SK-N-SH (cell line): Measurements from ENCODE around the gene BARHL2. TPM values are rescaled to one million over a fixed set of nuclear protein-coding genes. Genes with fewer than 3 reads are reported as not detected.

ENCODE experiments used
- CTCF ChIA-PET: fragments of 300-600, 350-600 bp; formaldehyde crosslinking; extraction: SDS; loops from one replicate; lab custom pipeline; 2021; lab: Yijun Ruan, JAX
- POLR2A ChIA-PET: fragments of 350-600 bp; sonication (Branson Sonifier 250); formaldehyde crosslinking; extraction: SDS; loops from one replicate; lab custom pipeline; 2020; ENCODE audit warnings: antibody characterized with exemption, inconsistent platforms; lab: Yijun Ruan, JAX
- DNase-seq: peaks from one replicate; pipeline ENCODE4 v3.0.0; 2012
- H2AFZ ChIP-seq: fragments of 200-600 bp; sonication (generic); 2 replicates; pipeline ENCODE4 v1.8.1; 2016; ENCODE audit warnings: antibody characterized with exemption, mild to moderate bottlenecking, low read depth
- H3F3A ChIP-seq: fragments of 200-600 bp; sonication (generic); replicated peaks from 2 replicates; pipeline ENCODE3; 2016; ENCODE audit warnings: antibody characterized with exemption, mild to moderate bottlenecking; ENCODE audit not compliant: insufficient read depth
- H3K27ac ChIP-seq, 2 experiments: fragments of 200-500 bp in 1 of 2; fragments of 200-600 bp in 1 of 2; sonication (Bioruptor generic) in 1 of 2; sonication (generic), shearing (Covaris generic) in 1 of 2; 2 replicates each; pipeline versions ENCODE4 v1.5.1 to v1.6.1; 2014 to 2016; ENCODE audit warnings: low read depth in 2 of 2, inconsistent platforms in 1 of 2, low read length in 1 of 2, mild to moderate bottlenecking in 1 of 2, mixed read lengths in 1 of 2
- H3K27me3 ChIP-seq: fragments of 200-600 bp; sonication (generic), shearing (Covaris generic); 2 replicates; pipeline ENCODE4 v1.6.1; 2016; ENCODE audit warnings: mixed run types; ENCODE audit not compliant: insufficient read depth
- H3K36me3 ChIP-seq, 2 experiments: fragments of 200-500 bp in 1 of 2; fragments of 200-600 bp in 1 of 2; sonication (Bioruptor generic) in 1 of 2; sonication (generic) in 1 of 2; replicated peaks in 1 of 2; 2 replicates each; pipeline versions ENCODE3 to v1.5.1; 2014 to 2016; ENCODE audit warnings: low read length in 1 of 2, mild to moderate bottlenecking in 1 of 2; ENCODE audit not compliant: insufficient read depth in 2 of 2, control insufficient read depth in 1 of 2
- H3K4me1 ChIP-seq, 2 experiments: fragments of 200-500 bp in 1 of 2; fragments of 200-600 bp in 1 of 2; sonication (Bioruptor generic) in 1 of 2; sonication (generic), shearing (Covaris generic) in 1 of 2; 2 replicates each; pipeline versions ENCODE4 v1.5.1 to v1.6.1; 2014 to 2016; ENCODE audit warnings: low read depth in 1 of 2, low read length in 1 of 2, mixed run types in 1 of 2; ENCODE audit not compliant: insufficient read depth in 2 of 2, control insufficient read depth in 1 of 2
- H3K4me2 ChIP-seq: fragments of 200-600 bp; sonication (generic), shearing (Covaris generic); 2 replicates; pipeline ENCODE4 v1.6.1; 2017; ENCODE audit warnings: mixed run types
- H3K4me3 ChIP-seq, 2 experiments: fragments of 200-500 bp in 1 of 2; fragments of 200-600 bp in 1 of 2; sonication (Bioruptor generic) in 1 of 2; sonication (generic), shearing (Covaris generic) in 1 of 2; 2 replicates each; pipeline versions ENCODE4 v1.5.1 to v1.8.1; 2014 to 2016; ENCODE audit warnings: low read depth in 2 of 2, inconsistent platforms in 1 of 2, low read length in 1 of 2, mild to moderate bottlenecking in 1 of 2, mixed read lengths in 1 of 2, moderate library complexity in 1 of 2
- H3K79me2 ChIP-seq: fragments of 200-600 bp; sonication (generic); 2 replicates; pipeline ENCODE4 v1.8.1; 2017; ENCODE audit warnings: mild to moderate bottlenecking; ENCODE audit not compliant: insufficient read depth
- H3K9ac ChIP-seq: fragments of 200-600 bp; sonication (generic); 2 replicates; pipeline ENCODE4 v1.6.1; 2017; ENCODE audit warnings: mixed run types
- H3K9me2 ChIP-seq: fragments of 200-600 bp; sonication (generic); 2 replicates; pipeline ENCODE4 v1.6.1; 2017; ENCODE audit warnings: mixed run types
- H3K9me3 ChIP-seq: fragments of 200-600 bp; sonication (generic); 2 replicates; pipeline ENCODE4 v1.6.1; 2017; ENCODE audit warnings: mixed run types, mild to moderate bottlenecking, moderate library complexity
- H4K20me1 ChIP-seq: fragments of 200-600 bp; sonication (generic); 2 replicates; pipeline ENCODE4 v1.6.1; 2017; ENCODE audit warnings: mild to moderate bottlenecking, mixed run types; ENCODE audit not compliant: insufficient read depth
- CHD2 ChIP-seq: fragments of 150-350 bp; IDR thresholded peaks from 2 replicates; pipeline ENCODE4 v1.6.1; 2018; ENCODE audit warnings: low read length; ENCODE audit not compliant: partially characterized antibody
- EP300 ChIP-seq, 2 experiments: IDR thresholded peaks; 2 replicates each; pipeline versions ENCODE4 v1.4.0 to v1.6.1; 2012; ENCODE audit warnings: borderline replicate concordance in 1 of 2, low read depth in 1 of 2, low read length in 1 of 2
- EZH2phosphoT487 ChIP-seq: fragments of 200-600 bp; sonication (generic); IDR thresholded peaks from 2 replicates; pipeline ENCODE4 v1.6.1; 2017; ENCODE audit warnings: low read depth, mixed run types, mild to moderate bottlenecking, antibody characterized with exemption, moderate library complexity, borderline replicate concordance
- FOSL2 ChIP-seq: IDR thresholded peaks from 2 replicates; pipeline ENCODE4 v1.4.0; 2012; ENCODE audit warnings: low read depth, mild to moderate bottlenecking, moderate library complexity, borderline replicate concordance
- GATA2 ChIP-seq: sonication (generic); formaldehyde crosslinking; IDR thresholded peaks from 2 replicates; pipeline ENCODE4 v1.5.0; 2020; ENCODE audit warnings: mild to moderate bottlenecking, missing genetic modification reagents
- MXI1 ChIP-seq: IDR thresholded peaks from 2 replicates; pipeline ENCODE4 v1.6.1; 2012; ENCODE audit warnings: mild to moderate bottlenecking, low read depth, low read length, improper control_type of control experiment
- NFIC ChIP-seq: IDR thresholded peaks from 2 replicates; pipeline ENCODE4 v1.4.0; 2012; ENCODE audit warnings: borderline replicate concordance
- POLR2AphosphoS5 ChIP-seq: IDR thresholded peaks from 2 replicates; pipeline ENCODE4 v1.6.1; 2012; ENCODE audit warnings: low read depth, low read length
- RCOR1 ChIP-seq: fragments of 150-350 bp; IDR thresholded peaks from 2 replicates; pipeline ENCODE4 v1.6.1; 2017; ENCODE audit warnings: antibody characterized with exemption, low read length
- TAF1 ChIP-seq: IDR thresholded peaks from 2 replicates; pipeline ENCODE4 v1.6.1; 2012; ENCODE audit warnings: low read depth, mild to moderate bottlenecking, low read length, moderate library complexity, borderline replicate concordance
- TEAD4 ChIP-seq: IDR thresholded peaks from 2 replicates; pipeline ENCODE4 v1.4.0; 2012; ENCODE audit warnings: mild to moderate bottlenecking, borderline replicate concordance; ENCODE audit not compliant: insufficient read depth
- polyA plus RNA-seq, 3 experiments: library from polyadenylated mRNA; depleted of rRNA; stranded (reverse); fragments of >200 nt; gene quantifications; 2 replicates each; pipeline ENCODE4 v1.2.3, GENCODE V29; 2012
- TF ChIP-seq, protein P1 (sequence below): IDR thresholded peaks from 2 replicates; pipeline ENCODE4 v1.4.0; 2012; ENCODE audit warnings: low read depth, borderline replicate concordance
- TF ChIP-seq, protein P2 (sequence below): fragments of 150-350 bp; IDR thresholded peaks from 2 replicates; pipeline ENCODE4 v1.6.1; 2017; ENCODE audit warnings: antibody characterized with exemption, low read length, low read depth, borderline replicate concordance
- TF ChIP-seq, protein P3 (sequence below): IDR thresholded peaks from 2 replicates; pipeline ENCODE4 v1.4.0; 2012; ENCODE audit warnings: low read depth
- TF ChIP-seq, protein P4 (sequence below): IDR thresholded peaks from 2 replicates; pipeline ENCODE4 v1.6.1; 2012; ENCODE audit warnings: mild to moderate bottlenecking, low read depth, low read length, moderate library complexity

The BARHL2 gene
- polyA plus RNA-seq, 1 of the 3 experiments (the other 2 are of a cell fraction), result not detected

DNA sequence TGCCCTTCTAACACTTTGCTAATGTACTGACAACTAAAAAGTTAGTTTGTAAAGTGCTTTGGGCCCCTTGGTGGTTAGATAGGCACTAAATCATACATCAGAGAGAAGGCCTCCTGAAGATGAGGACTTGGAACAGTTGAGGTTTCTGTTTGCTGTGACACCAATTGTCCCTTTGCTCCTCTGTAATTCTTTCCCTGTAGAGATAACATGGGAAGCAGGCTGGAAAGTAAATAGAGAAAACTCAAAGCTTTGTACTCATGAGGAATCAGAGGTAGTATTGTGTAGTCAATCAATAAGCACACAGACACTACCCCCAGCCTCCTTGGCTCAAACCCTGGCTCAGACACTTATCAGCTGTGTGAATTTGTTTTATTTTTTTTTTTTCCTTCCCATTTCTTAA lies 31.6 kb upstream of the BARHL2 start:
- Histone ChIP-seq H3K27ac (no peak overlapping the region), H3K9me3 (no peaks in the 10 kb centered on the region), H4K20me1 (no peaks in the 10 kb centered on the region), H3K4me1 (no peaks in the 10 kb centered on the region), H3K9me2 (no peaks in the 10 kb centered on the region), H3K4me3 (no peak overlapping the region), H3K4me2 (no peak overlapping the region), H2AFZ (no peak overlapping the region), H3K27me3 (peaks cover 16% of the 10 kb centered on the region), H3K9ac (no peak overlapping the region), H3F3A (no peaks in the 10 kb centered on the region), H3K36me3 (no peaks in the 10 kb centered on the region), H3K79me2 (no peaks in the 10 kb centered on the region)
- ChIA-PET POLR2A (no interaction called here), CTCF (interaction anchor here (1.2 kb wide), 1 partner anchor 27 kb away, joined by 3 read pairs; no protein-coding TSS in a partner anchor)
- TF ChIP-seq EP300 (IDR thresholded peaks at IDR 0.05; ENCODE audit: borderline replicate concordance in 1 of 2, low read depth in 1 of 2, low read length in 1 of 2), result no peak
- no peak for TF ChIP-seq RCOR1
- TF ChIP-seq POLR2AphosphoS5, result no peak
- TF ChIP-seq EZH2phosphoT487, result no peak
- no peak for TF ChIP-seq TAF1
- TF ChIP-seq FOSL2, result no peak
- TF ChIP-seq, protein P1, sequence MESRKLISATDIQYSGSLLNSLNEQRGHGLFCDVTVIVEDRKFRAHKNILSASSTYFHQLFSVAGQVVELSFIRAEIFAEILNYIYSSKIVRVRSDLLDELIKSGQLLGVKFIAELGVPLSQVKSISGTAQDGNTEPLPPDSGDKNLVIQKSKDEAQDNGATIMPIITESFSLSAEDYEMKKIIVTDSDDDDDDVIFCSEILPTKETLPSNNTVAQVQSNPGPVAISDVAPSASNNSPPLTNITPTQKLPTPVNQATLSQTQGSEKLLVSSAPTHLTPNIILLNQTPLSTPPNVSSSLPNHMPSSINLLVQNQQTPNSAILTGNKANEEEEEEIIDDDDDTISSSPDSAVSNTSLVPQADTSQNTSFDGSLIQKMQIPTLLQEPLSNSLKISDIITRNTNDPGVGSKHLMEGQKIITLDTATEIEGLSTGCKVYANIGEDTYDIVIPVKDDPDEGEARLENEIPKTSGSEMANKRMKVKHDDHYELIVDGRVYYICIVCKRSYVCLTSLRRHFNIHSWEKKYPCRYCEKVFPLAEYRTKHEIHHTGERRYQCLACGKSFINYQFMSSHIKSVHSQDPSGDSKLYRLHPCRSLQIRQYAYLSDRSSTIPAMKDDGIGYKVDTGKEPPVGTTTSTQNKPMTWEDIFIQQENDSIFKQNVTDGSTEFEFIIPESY, result no peak
- TF ChIP-seq, protein P2, sequence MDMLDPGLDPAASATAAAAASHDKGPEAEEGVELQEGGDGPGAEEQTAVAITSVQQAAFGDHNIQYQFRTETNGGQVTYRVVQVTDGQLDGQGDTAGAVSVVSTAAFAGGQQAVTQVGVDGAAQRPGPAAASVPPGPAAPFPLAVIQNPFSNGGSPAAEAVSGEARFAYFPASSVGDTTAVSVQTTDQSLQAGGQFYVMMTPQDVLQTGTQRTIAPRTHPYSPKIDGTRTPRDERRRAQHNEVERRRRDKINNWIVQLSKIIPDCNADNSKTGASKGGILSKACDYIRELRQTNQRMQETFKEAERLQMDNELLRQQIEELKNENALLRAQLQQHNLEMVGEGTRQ, result no peak
- TF ChIP-seq MXI1, result no peak
- TF ChIP-seq NFIC, result no peak
- TF ChIP-seq, protein P3, sequence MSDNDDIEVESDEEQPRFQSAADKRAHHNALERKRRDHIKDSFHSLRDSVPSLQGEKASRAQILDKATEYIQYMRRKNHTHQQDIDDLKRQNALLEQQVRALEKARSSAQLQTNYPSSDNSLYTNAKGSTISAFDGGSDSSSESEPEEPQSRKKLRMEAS, result no peak
- TF ChIP-seq, protein P4, sequence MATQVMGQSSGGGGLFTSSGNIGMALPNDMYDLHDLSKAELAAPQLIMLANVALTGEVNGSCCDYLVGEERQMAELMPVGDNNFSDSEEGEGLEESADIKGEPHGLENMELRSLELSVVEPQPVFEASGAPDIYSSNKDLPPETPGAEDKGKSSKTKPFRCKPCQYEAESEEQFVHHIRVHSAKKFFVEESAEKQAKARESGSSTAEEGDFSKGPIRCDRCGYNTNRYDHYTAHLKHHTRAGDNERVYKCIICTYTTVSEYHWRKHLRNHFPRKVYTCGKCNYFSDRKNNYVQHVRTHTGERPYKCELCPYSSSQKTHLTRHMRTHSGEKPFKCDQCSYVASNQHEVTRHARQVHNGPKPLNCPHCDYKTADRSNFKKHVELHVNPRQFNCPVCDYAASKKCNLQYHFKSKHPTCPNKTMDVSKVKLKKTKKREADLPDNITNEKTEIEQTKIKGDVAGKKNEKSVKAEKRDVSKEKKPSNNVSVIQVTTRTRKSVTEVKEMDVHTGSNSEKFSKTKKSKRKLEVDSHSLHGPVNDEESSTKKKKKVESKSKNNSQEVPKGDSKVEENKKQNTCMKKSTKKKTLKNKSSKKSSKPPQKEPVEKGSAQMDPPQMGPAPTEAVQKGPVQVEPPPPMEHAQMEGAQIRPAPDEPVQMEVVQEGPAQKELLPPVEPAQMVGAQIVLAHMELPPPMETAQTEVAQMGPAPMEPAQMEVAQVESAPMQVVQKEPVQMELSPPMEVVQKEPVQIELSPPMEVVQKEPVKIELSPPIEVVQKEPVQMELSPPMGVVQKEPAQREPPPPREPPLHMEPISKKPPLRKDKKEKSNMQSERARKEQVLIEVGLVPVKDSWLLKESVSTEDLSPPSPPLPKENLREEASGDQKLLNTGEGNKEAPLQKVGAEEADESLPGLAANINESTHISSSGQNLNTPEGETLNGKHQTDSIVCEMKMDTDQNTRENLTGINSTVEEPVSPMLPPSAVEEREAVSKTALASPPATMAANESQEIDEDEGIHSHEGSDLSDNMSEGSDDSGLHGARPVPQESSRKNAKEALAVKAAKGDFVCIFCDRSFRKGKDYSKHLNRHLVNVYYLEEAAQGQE, result no peak
- no peak for TF ChIP-seq GATA2 (CRISPR knock-in tag)
- TF ChIP-seq CHD2, result no peak
- TF ChIP-seq TEAD4, result no peak
- no peak for DNase-seq
